ACC112 (cell line): ENCODE measurements around the gene CFAP68.

ENCODE experiments used
- H2AFZ ChIP-seq: fragments of 200-600 bp; sonication (generic); one replicate; pipeline ENCODE4 v1.6.0; 2017; ENCODE audit warnings: antibody characterized with exemption, low read length; ENCODE audit not compliant: unreplicated experiment
- H3K27ac ChIP-seq: fragments of 200-600 bp; sonication (generic); 2 replicates; pipeline ENCODE4 v1.5.1; 2014; ENCODE audit warnings: low read depth, mild to moderate bottlenecking, antibody characterized with exemption, low read length, moderate library complexity
- H3K27me3 ChIP-seq: fragments of 200-600 bp; sonication (generic); 2 replicates; pipeline ENCODE4 v1.6.1; 2014; ENCODE audit warnings: mild to moderate bottlenecking, antibody characterized with exemption, low read length, moderate library complexity, mixed read lengths; ENCODE audit not compliant: insufficient read depth
- H3K36me3 ChIP-seq: fragments of 200-600 bp; sonication (generic); 2 replicates; pipeline ENCODE4 v1.6.1; 2016; ENCODE audit warnings: mild to moderate bottlenecking, antibody characterized with exemption, low read length, moderate library complexity, mixed read lengths; ENCODE audit not compliant: insufficient read depth
- H3K4me1 ChIP-seq: fragments of 200-600 bp; sonication (generic); one replicate; pipeline ENCODE4 v1.6.1; 2016; ENCODE audit warnings: low read length, mixed read lengths; ENCODE audit not compliant: insufficient read depth, unreplicated experiment, control insufficient read depth
- H3K4me3 ChIP-seq: fragments of 200-600 bp; sonication (generic); 2 replicates; pipeline ENCODE4 v1.5.1; 2014; ENCODE audit warnings: mild to moderate bottlenecking, low read depth, low read length
- H3K79me2 ChIP-seq: fragments of 200-600 bp; sonication (generic); one replicate; pipeline ENCODE4 v1.6.0; 2016; ENCODE audit warnings: low read length; ENCODE audit not compliant: control insufficient read depth, unreplicated experiment, insufficient read depth

The CFAP68 gene

DNA sequence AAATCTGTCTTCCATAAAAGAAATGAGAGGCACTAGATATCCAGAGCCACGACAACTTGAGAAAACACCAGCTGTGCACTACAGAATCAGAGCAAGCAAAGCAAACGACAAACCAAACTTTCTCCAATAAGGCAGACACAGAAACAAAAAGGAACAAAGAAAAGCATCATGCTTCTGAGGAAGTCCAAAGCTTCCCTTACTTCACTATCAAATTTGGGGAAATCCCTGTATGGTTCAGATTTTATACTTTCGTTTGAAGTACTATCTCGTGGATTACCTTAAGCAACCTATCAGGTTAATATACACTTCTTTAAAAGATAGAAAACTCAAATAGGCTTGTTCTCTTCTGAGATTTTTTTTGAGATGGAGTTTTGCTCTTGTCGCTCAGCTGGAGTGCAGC is 35.7 kb upstream of the CFAP68 start:
- Histone ChIP-seq H3K4me3 (no peak overlapping the region), H3K27ac (no peak overlapping the region), H3K4me1 (peaks cover 32% of the 10 kb centered on the region), H3K27me3 (no peaks in the 10 kb centered on the region), H3K79me2 (no peaks in the 10 kb centered on the region), H2AFZ (no peak overlapping the region), H3K36me3 (no peaks in the 10 kb centered on the region)

DNA sequence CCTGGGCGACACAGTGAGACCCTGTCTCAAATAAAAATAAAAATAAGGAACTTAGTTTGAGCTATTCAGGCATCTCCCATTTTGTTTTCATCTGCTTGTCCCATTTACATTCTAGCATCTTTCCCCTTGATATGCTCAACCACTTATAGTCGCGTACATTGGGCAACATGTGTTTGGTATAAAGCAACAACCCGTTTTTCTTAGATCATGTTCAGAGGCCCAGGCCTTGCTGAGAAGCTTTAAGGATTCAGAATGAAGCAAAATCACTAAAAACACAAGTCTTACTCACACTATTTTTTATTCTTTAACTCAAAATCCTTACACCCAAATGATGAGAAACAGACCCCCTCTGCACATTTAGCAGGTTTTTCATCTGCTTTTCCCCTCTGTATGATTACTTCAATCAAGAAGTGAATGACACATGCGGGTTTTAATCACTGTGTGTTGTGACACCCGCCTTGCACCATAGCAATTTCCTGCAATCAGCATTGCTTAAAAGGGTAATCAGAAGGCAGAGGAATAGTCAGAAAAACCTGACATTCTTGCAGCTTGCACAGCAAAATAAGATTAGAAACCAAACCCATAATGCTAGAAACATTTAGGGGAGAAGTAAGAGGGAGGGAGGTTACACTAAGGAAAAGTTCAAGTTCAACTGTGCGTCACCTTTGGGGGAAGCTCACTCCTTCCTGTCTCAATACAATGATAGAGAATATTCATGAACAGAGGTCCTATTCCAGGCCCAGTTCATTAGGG is 33.9 kb upstream of the CFAP68 start:
- H3K27me3 ChIP-seq: no peaks in the 10 kb centered on the region
- H3K27ac ChIP-seq: peak overlapping the region; percentile 74
- H2AFZ ChIP-seq: no peak overlapping the region
- peaks cover 32% of the 10 kb centered on the region for H3K4me1 ChIP-seq
- no peak overlapping the region for H3K4me3 ChIP-seq
- H3K36me3 ChIP-seq: peaks cover 3% of the 10 kb centered on the region; the same call in 1 of the 2 replicates
- no peaks in the 10 kb centered on the region for H3K79me2 ChIP-seq

DNA sequence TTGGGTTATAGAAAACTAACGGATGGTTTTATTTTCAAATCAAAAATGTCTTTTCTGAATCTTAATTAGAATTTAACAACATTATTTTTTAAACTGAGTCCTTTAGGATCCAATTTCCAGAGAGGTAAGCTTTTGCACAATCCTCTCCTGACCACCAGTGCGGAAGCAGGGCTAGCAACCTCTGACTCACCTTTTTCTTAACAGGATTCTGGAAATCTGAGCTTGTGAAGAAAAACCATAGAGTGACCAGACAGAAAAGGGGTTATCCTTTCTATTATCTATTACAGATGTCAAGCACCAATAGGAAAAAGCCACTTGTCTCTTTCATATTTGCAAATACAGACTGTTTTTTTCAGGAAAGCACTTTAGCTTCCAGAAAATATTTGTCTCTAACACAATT is 33.3 kb upstream of the CFAP68 start:
- no peak overlapping the region for H2AFZ ChIP-seq
- H3K27ac ChIP-seq: peak overlapping the region; percentile 74
- H3K79me2 ChIP-seq: no peaks in the 10 kb centered on the region
- H3K4me1 ChIP-seq: peaks cover 31% of the 10 kb centered on the region
- peaks cover 3% of the 10 kb centered on the region; the same call in 1 of the 2 replicates for H3K36me3 ChIP-seq
- no peak overlapping the region for H3K4me3 ChIP-seq
- H3K27me3 ChIP-seq: no peaks in the 10 kb centered on the region

DNA sequence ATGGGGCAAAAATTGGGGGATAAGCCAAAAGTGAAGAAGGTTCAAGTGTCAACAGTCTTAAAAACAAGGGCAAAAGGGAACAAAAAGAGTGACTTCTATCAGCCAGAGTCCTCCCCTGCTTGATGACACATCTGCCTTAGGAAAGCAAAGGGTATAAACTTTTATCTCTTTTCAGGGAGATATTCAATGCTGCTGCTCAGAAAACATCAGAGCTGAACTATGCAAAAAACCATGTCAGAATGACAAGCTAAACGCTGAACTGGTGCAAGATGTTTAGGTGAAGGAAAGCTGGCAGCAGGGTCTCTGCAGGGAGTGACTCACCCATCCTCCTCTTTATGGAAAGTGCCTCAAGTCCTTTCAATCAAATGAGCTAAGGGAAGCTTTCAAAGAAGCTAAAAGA is 32.7 kb upstream of the CFAP68 start:
- H3K79me2 ChIP-seq: no peaks in the 10 kb centered on the region
- no peak overlapping the region for H2AFZ ChIP-seq
- peak overlapping the region; percentile 74 for H3K27ac ChIP-seq
- peaks cover 28% of the 10 kb centered on the region for H3K4me1 ChIP-seq
- H3K27me3 ChIP-seq: no peaks in the 10 kb centered on the region
- H3K36me3 ChIP-seq: peaks cover 3% of the 10 kb centered on the region; the same call in 1 of the 2 replicates
- H3K4me3 ChIP-seq: no peak overlapping the region

DNA sequence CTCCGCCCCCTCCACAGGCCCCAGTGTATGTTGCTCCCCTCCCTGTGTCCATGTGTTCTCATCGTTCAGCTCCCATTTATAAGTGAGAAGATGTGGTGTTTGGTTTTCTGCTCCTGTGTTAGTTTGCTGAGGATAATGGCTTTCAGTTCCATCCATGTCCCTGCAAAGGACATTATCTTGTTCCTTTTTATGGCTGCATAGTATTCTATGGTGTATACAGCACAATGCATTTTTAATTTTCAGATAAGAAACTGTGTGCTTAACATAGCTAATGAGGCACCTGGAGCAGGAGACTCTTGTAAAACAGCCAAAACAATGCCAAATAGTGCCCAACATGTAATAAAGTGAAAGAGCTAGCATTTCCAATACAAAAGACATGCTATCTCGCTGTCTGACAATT is 29.7 kb upstream of the CFAP68 start:
- H3K27ac ChIP-seq: no peak overlapping the region
- H2AFZ ChIP-seq: no peak overlapping the region
- no peak overlapping the region for H3K4me3 ChIP-seq
- peaks cover 3% of the 10 kb centered on the region; the same call in 1 of the 2 replicates for H3K36me3 ChIP-seq
- H3K4me1 ChIP-seq: peaks cover 28% of the 10 kb centered on the region
- no peaks in the 10 kb centered on the region for H3K79me2 ChIP-seq
- no peaks in the 10 kb centered on the region for H3K27me3 ChIP-seq

GRCh38 chr11:111851067-111851466 is 28.3 kb upstream of the CFAP68 start:
- no peaks in the 10 kb centered on the region for H3K27me3 ChIP-seq
- H2AFZ ChIP-seq: no peak overlapping the region
- peaks cover 10% of the 10 kb centered on the region; the same call in 1 of the 2 replicates for H3K36me3 ChIP-seq
- H3K79me2 ChIP-seq: no peaks in the 10 kb centered on the region
- H3K27ac ChIP-seq: no peak overlapping the region
- H3K4me3 ChIP-seq: no peak overlapping the region
- H3K4me1 ChIP-seq: peaks cover 17% of the 10 kb centered on the region

GRCh38 chr11:111851636-111852035 is 27.7 kb upstream of the CFAP68 start:
- Histone ChIP-seq H3K36me3 (peaks cover 10% of the 10 kb centered on the region; the same call in 1 of the 2 replicates), H3K79me2 (no peaks in the 10 kb centered on the region), H3K27ac (no peak overlapping the region), H2AFZ (no peak overlapping the region), H3K27me3 (no peaks in the 10 kb centered on the region), H3K4me3 (no peak overlapping the region), H3K4me1 (peaks cover 11% of the 10 kb centered on the region)

GRCh38 chr11:111852103-111852502 is 27.2 kb upstream of the CFAP68 start:
- Histone ChIP-seq H3K79me2 (no peaks in the 10 kb centered on the region), H3K36me3 (peaks cover 10% of the 10 kb centered on the region; the same call in 1 of the 2 replicates), H3K4me1 (peaks cover 8% of the 10 kb centered on the region), H3K4me3 (no peak overlapping the region), H3K27me3 (no peaks in the 10 kb centered on the region), H3K27ac (no peak overlapping the region), H2AFZ (no peak overlapping the region)

DNA sequence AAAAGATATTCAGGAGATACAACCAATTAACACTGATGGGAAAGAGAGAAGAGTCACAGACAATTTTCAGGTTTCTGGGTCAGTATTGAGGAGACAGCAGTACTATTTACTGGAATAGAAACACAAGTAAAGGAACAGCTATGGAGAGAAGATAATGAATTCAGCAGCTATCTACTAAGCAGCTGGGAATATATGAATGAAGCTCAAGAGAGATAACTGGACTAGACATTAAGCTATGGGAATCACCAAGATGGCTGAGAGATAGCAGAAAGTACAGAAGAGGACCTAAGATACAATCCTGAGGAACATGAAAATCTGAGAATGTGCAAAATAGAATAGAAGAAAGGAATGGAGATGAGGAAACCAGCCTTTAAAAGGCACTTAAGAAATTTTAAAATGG is 23.8 kb upstream of the CFAP68 start:
- Histone ChIP-seq H3K4me1 (no peaks in the 10 kb centered on the region), H3K27me3 (no peaks in the 10 kb centered on the region), H3K36me3 (peaks cover 16% of the 10 kb centered on the region), H2AFZ (no peak overlapping the region), H3K4me3 (no peak overlapping the region), H3K79me2 (no peaks in the 10 kb centered on the region), H3K27ac (no peak overlapping the region)

- Histone ChIP-seq H3K79me2 (no peaks in the 10 kb centered on the region), H3K27me3 (no peaks in the 10 kb centered on the region), H3K27ac (no peak overlapping the region), H2AFZ (no peak overlapping the region), H3K36me3 (peaks cover 17% of the 10 kb centered on the region), H3K4me3 (no peak overlapping the region), H3K4me1 (no peaks in the 10 kb centered on the region)
These were observed 19.1 kb upstream of the CFAP68 start for GRCh38 chr11:111860257-111860656.

DNA sequence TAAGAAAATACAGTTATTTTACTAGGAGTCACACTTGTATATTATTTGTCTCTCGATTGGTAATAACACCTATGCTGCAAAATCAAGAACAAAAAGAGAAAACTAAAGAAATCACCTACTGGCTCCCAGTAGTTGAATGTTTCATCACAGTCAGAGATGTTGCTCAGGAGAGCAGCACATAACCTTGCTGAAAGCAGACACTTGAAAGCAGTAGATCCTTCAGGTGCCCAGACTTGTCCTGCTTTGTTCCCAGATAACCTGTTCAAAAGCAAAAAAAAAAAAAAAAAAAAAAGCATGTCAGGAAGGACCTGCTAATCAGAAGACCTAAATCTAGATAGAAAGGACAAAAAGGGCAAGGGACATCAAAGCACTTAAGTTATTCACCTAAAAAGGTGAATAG is 9.2 kb upstream of the CFAP68 start:
- Histone ChIP-seq H3K36me3 (peaks cover 11% of the 10 kb centered on the region; the same call in 1 of the 2 replicates), H3K4me3 (peak overlapping the region; percentile 86; the same call in 1 of the 2 replicates), H2AFZ (no peak overlapping the region), H3K27ac (no peak overlapping the region), H3K79me2 (peaks cover 3% of the 10 kb centered on the region), H3K4me1 (no peaks in the 10 kb centered on the region), H3K27me3 (no peaks in the 10 kb centered on the region)
